ENCODE measurements around the gene DPP10.

Gene DPP10

GRCh38 chr2:115678129-115678528, 1235.7 kb downstream of the DPP10 start:
- Histone ChIP-seq H3K36me3 (ENCODE audit: insufficient read depth, low read length) (no peaks in the 10 kb centered on the region), H3K9ac (ENCODE audit: low read depth, low read length, poor library complexity, severe bottlenecking) (no peak overlapping the region), H3K4me2 (ENCODE audit: low read depth, low read length, poor library complexity, severe bottlenecking) (no peak overlapping the region), H3K9me3 (ENCODE audit: insufficient read depth, low read depth, low read length) (no peaks in the 10 kb centered on the region), H3F3A (ENCODE audit: low read depth) (no peaks in the 10 kb centered on the region), H3K27me3 (ENCODE audit: insufficient read depth, low read length, poor library complexity, severe bottlenecking) (no peaks in the 10 kb centered on the region), H3K4me3 (ENCODE audit: low read length, poor library complexity, severe bottlenecking) (no peak overlapping the region), H2AFZ (ENCODE audit: low read length) (no peak overlapping the region), H3K9me2 (replicated peaks; ENCODE audit: low read depth, low read length) (no peaks in the 10 kb centered on the region), H3K4me1 (ENCODE audit: insufficient read depth, low read length, poor library complexity, severe bottlenecking) (no peaks in the 10 kb centered on the region), H4K20me1 (ENCODE audit: insufficient read depth, low read length, poor library complexity, severe bottlenecking) (no peaks in the 10 kb centered on the region), H3K79me2 (ENCODE audit: insufficient read depth, low read length) (no peaks in the 10 kb centered on the region)
- no peak for TF ChIP-seq CTCF (conservative IDR thresholded peaks at IDR 0.05; ENCODE audit: low read length)
- no peak for TF ChIP-seq EZH2phosphoT487 (IDR thresholded peaks at IDR 0.05; ENCODE audit: borderline replicate concordance)

GRCh38 chr2:115684345-115684744, 1241.9 kb downstream of the DPP10 start:
- Histone ChIP-seq H3K27me3 (ENCODE audit: insufficient read depth, low read length, poor library complexity, severe bottlenecking) (no peaks in the 10 kb centered on the region), H3K4me1 (ENCODE audit: insufficient read depth, low read length, poor library complexity, severe bottlenecking) (no peaks in the 10 kb centered on the region)
- TF ChIP-seq CTCF (conservative IDR thresholded peaks at IDR 0.05; ENCODE audit: low read length): no peak
- TF ChIP-seq EZH2phosphoT487 (IDR thresholded peaks at IDR 0.05; ENCODE audit: borderline replicate concordance): no peak

GRCh38 chr2:115691409-115691808, 1249.0 kb downstream of the DPP10 start:
- Histone ChIP-seq H3K27me3 (ENCODE audit: insufficient read depth, low read length, poor library complexity, severe bottlenecking) (no peaks in the 10 kb centered on the region), H3K9me2 (replicated peaks; ENCODE audit: low read depth, low read length) (no peaks in the 10 kb centered on the region), H3K36me3 (ENCODE audit: insufficient read depth, low read length) (no peaks in the 10 kb centered on the region), H3K4me3 (ENCODE audit: low read length, poor library complexity, severe bottlenecking) (no peak overlapping the region), H3K4me2 (ENCODE audit: low read depth, low read length, poor library complexity, severe bottlenecking) (no peak overlapping the region), H3F3A (ENCODE audit: low read depth) (no peaks in the 10 kb centered on the region), H3K9me3 (ENCODE audit: insufficient read depth, low read depth, low read length) (no peaks in the 10 kb centered on the region), H2AFZ (ENCODE audit: low read length) (no peak overlapping the region), H3K4me1 (ENCODE audit: insufficient read depth, low read length, poor library complexity, severe bottlenecking) (no peaks in the 10 kb centered on the region), H3K9ac (ENCODE audit: low read depth, low read length, poor library complexity, severe bottlenecking) (no peak overlapping the region), H4K20me1 (ENCODE audit: insufficient read depth, low read length, poor library complexity, severe bottlenecking) (no peaks in the 10 kb centered on the region), H3K79me2 (ENCODE audit: insufficient read depth, low read length) (no peaks in the 10 kb centered on the region)
- TF ChIP-seq CTCF (conservative IDR thresholded peaks at IDR 0.05; ENCODE audit: low read length) (no peak), EZH2phosphoT487 (IDR thresholded peaks at IDR 0.05; ENCODE audit: borderline replicate concordance) (no peak)

More at GRCh38 chr2:115684345-115684744, 1241.9 kb downstream of the DPP10 start:
- Histone ChIP-seq H3K36me3 (ENCODE audit: insufficient read depth, low read length) (no peaks in the 10 kb centered on the region), H2AFZ (ENCODE audit: low read length) (no peak overlapping the region), H3K9ac (ENCODE audit: low read depth, low read length, poor library complexity, severe bottlenecking) (no peak overlapping the region), H3F3A (ENCODE audit: low read depth) (no peaks in the 10 kb centered on the region), H4K20me1 (ENCODE audit: insufficient read depth, low read length, poor library complexity, severe bottlenecking) (no peaks in the 10 kb centered on the region), H3K4me2 (ENCODE audit: low read depth, low read length, poor library complexity, severe bottlenecking) (no peak overlapping the region), H3K79me2 (ENCODE audit: insufficient read depth, low read length) (no peaks in the 10 kb centered on the region), H3K9me2 (replicated peaks; ENCODE audit: low read depth, low read length) (no peaks in the 10 kb centered on the region), H3K9me3 (ENCODE audit: insufficient read depth, low read depth, low read length) (no peaks in the 10 kb centered on the region), H3K4me3 (ENCODE audit: low read length, poor library complexity, severe bottlenecking) (no peak overlapping the region)
